GM19397 (cell line): Measurements from ENCODE around the gene PSMD8.
A peak's percentile ranks its signal among the peaks of the same experiment; 100 is the strongest.
"Not testable (repeated sequence)": the region's sequence is repeated elsewhere in the genome, so short reads cannot be mapped to it uniquely, and the experiment has no call there.

Source experiments
- ATAC-seq: cut with Tn5 transposase; IDR thresholded peaks from one replicate; pipeline ENCODE4 v1.9.1; 2021; ENCODE audit warnings: mild to moderate bottlenecking, moderate library complexity; ENCODE audit not compliant: unreplicated experiment

PSMD8 gene

GRCh38 chr19:38374332-38375097 is at the start of gene PSMD8:
Gene PSMD8 (plus strand): TSS chr19:38374571. CDS start chr19:38374602, 31 bp downstream.
- ATAC-seq = peak; percentile 95

DNA sequence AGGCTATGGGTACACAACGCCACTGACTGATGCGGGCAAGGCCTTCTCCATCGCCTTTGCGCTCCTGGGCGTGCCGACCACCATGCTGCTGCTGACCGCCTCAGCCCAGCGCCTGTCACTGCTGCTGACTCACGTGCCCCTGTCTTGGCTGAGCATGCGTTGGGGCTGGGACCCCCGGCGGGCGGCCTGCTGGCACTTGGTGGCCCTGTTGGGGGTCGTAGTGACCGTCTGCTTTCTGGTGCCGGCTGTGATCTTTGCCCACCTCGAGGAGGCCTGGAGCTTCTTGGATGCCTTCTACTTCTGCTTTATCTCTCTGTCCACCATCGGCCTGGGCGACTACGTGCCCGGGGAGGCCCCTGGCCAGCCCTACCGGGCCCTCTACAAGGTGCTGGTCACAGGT is 47.8 kb upstream of the PSMD8 start:
- no peak for ATAC-seq

- no peak for ATAC-seq
These were observed 44.7 kb upstream of the PSMD8 start for GRCh38 chr19:38329651-38330050.

DNA sequence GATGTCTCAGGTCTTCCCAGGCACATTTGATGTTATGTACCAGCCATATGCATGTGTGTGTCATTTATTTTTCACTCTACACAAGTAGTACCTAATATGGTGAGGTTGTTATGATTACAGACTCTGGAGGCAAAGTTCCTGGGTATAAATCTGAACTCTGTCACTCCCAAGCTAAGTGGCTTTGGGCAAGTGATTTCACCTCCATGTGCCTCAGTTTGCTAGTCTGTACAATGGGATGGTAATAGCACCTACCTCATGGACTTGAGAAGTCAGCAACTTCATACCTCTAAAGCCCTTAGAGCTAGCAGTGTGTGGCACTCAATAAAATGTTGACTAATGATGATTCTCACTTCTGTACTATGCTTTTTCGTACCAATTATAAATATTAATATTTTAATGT is 42.6 kb upstream of the PSMD8 start:
- ATAC-seq = no peak

DNA sequence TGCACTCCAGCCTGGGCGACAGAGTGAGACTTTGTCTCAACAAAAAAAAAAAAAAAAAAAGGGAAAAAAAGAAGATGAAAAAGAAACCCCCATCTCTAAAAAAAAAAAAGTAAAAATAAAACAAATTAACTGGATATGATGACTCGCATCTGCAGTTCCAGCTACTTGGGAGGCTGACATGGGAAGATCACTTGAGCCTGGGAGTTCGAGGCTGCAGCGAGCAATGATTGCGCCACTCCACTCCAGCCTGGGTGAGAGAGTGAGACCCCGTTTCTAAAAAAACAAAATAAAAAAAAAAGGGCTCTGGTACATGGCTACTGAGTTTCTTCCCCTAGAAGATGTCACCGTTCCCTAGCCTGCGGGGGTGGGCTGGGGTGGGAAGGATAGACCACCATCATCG is 41.1 kb upstream of the PSMD8 start:
- ATAC-seq = no peak

- peak; percentile 76 for ATAC-seq
These were observed 38.3 kb upstream of the PSMD8 start for GRCh38 chr19:38335949-38336637.

DNA sequence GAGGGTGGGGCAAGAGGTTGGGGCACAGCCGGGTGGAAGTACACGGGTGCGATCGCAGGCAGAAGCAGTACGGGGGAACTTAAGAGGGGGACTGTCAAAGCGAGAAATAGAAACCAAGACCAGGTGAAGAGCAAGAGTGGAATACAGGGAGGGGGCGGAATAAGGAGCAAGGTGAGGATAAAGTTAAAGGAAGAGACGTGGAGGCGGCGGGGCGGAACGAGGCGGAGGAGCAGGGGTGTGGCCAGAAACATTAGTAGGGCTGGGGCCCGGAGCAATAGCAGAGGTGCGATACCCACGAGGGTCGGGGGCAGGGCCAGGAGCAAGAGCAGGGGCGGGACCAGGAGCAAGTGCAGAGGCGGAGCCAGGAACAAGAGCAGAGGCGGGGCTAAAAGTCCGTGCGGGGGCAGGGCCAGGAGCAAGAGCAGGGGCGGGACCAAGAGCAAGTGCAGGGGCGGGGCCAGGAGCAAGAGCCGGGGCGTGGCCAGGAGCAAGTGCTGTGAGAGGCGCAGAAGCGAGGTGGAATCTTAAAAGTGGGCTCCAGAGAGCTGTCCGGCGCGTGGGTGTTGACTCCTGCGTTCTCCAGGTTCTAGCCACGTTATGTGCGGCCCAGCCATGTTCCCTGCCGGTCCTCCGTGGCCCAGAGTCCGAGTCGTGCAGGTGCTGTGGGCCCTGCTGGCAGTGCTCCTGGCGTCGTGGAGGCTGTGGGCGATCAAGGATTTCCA is 37.6 kb upstream of the PSMD8 start:
- peak; percentile 41 for ATAC-seq

GRCh38 chr19:38337360-38337653 is 37.1 kb upstream of the PSMD8 start:
- ATAC-seq = no peak

- not testable (repeated sequence) for ATAC-seq
These were observed 35.4 kb upstream of the PSMD8 start for GRCh38 chr19:38339011-38339410.

DNA sequence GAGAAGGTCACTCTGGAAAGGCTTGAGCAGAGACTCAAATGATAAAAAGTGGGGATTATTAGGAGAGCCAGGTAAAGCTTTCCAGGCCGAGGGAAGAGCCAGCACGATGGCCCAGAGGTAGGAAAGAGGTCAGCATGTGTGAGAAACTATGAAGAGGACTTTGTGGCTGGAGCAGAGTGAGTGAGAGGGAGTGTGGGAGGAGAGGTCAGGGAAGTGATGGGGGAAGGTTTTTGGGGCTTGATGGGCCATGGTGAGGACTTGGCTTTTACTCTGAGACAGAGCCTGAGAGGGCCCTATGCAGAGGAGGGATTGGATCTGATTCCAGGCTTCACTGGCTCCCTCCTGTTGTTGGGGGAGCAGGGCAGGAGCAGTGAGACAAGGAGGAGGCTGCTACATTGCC is 33.4 kb upstream of the PSMD8 start:
- no peak for ATAC-seq

- no peak for ATAC-seq
These were observed 27.5 kb upstream of the PSMD8 start for GRCh38 chr19:38346837-38347236.

GRCh38 chr19:38350883-38351282 is 23.5 kb upstream of the PSMD8 start:
- no peak for ATAC-seq

DNA sequence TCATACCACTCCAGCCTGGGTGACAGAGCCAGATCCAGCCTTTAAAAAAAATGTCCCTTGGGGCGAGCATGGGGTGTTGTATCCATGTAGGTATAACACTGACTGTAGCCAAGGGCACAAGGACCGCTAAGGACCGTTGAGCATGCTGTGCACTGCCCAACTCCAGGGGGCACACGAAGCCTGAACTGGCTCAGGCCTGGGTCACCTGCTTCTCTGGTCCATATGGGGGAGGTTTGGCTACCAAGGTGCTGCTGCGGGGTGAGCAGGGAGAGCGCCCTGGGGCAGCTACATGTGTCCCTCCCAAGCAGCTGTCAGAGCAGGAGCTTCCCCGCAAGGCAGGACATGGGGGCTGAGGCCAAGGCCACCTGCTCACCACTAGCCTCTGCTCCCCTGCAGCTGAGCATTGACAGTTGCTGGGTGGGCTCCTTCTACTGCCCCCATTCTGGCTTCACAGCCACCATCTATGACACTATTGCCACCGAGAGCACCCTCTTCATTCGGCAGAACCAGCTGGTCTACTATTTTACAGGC is 22.4 kb upstream of the PSMD8 start:
- no peak for ATAC-seq

DNA sequence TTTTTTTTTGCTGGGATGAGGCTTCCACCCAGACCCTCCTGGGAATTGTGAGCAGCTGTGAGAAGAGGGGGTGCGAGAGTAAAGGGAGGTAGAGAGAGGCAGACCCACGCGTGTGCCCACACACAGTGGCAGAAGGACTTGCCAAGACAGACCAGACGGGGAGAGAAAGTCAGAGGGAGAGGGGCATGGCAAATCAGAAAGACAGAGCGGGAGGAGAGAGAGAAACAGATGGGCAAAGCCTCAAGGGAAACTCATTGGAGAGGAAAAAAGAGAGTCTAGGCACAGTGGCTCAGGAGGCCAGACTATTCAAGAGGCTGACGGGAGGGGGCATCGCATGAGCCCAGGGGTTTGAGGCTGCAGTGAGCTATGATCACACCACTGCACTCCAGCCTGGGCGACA is 21.8 kb upstream of the PSMD8 start:
- ATAC-seq = no peak

DNA sequence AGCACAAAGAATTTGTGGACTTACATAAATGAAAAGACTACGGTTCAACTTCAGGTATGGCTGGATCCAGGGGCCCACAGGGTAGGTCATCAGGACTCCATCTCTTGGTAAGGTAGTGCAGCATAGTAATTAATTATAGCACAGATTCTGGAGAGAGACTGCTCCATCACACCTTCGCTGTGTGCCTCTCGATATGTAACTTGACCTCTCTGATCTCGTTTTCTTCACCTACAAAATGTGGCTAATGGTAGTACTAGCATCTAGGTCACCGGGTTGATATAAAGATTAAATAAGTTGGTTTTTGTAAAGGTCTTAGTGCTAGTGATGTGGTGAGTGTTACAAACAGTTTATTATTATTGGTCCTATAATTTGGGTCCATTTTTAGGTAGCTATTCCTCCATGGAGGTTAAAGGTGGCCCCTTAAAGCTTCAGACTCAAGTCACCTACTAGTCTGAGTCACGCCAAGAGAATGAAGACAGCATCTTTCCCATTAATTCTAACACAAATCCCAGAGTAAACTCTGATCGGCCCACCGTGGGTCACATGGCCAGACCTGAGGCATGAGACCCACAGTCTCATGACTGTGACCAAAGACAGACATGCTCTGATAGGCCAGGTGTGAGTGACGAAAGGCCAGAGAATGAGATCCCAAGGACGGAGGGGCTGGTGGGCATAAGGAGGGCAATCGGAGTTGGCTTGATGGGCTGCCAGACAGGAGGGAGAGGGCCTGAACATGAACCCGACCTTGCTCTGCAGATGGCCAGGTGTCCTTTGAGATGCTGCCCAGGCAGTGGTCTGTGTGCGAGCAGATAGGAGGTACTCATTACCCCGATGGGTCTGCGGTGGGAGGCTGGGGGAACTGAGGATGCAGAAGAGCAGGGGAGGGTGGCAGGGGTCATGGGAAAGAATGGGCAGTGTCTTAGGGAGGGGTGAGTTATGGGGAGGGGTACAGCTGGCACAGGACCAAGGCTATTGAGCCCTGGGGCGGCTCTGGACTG is 18.3 kb upstream of the PSMD8 start:
- no peak for ATAC-seq

- ATAC-seq = no peak
These were observed 16.3 kb upstream of the PSMD8 start for GRCh38 chr19:38358071-38358470.

DNA sequence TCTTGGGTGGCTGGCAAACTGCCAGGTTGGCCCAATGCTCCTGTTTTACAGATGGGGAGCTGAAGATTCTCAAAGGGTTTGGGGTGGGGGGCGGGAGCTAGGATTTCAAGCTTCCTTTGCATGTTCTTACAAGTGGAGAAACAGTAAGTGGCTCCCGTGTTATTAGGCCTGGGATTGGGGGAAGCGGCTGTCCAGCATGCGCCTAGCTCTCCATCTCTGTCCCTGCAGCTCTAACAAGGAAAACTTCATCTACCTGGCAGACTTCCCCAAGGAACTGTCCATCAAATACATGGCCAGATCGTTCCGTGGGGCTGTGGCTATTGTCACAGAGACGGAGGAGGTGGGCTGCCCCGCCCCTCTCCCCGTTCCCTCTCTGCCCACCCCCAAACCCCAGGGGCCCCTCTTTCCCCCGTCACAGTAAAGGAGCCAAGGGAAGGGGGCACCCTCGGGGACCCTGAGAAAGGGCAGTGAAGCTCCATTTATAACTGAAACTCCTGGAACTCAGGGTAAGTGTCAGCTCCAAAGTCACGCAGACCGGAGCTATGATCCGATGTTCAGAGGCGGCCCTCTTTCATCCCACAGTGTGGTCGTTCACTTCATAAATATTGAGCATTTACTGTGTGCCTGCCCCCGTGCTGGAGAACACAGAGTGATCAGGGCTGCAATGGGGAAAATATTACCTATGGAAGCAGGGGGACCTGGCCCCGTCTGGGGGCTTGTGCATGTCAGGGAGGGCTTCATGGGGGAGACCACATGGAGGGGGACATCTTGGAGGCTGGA is 14.9 kb upstream of the PSMD8 start:
- no peak for ATAC-seq

- no peak for ATAC-seq
These were observed 14.0 kb upstream of the PSMD8 start for GRCh38 chr19:38360351-38360750.

- ATAC-seq = no peak
These were observed 13.3 kb upstream of the PSMD8 start for GRCh38 chr19:38360839-38361631.
